HCT116 (cell line): ENCODE measurements around the gene UNC80. TPM values are rescaled to one million over a fixed set of nuclear protein-coding genes. Genes with fewer than 3 reads are reported as not detected.

ENCODE experiments used
- ATAC-seq: fragments of 200-7000 bp; cut with Tn5 transposase; 2 replicates; pipeline ENCODE4 v1.9.1; 2020; ENCODE audit warnings: mild to moderate bottlenecking, moderate library complexity
- BruUV-seq: library from RNA; stranded (reverse); fragments of 400-500 nt; replicated peaks from 2 replicates; lab custom pipeline; 2021; lab: Mats Ljungman, UMichigan
- CTCF ChIA-PET: fragments of 300-600 bp; sonication (Branson Sonifier 250); formaldehyde crosslinking; loops from one replicate; lab custom pipeline; 2021; ENCODE audit warnings: antibody characterized with exemption; lab: Charles Lee
- POLR2A ChIA-PET: fragments of 300-600, 350-600 bp; sonication (Branson Sonifier 250); formaldehyde crosslinking; loops from one replicate; lab custom pipeline; 2021; ENCODE audit warnings: antibody characterized with exemption; lab: Charles Lee
- RAD21 ChIA-PET, 2 experiments: fragments of 300-600 bp; sonication (Branson Sonifier 250); formaldehyde crosslinking; loops; one replicate each; lab custom pipeline; 2023; ENCODE audit warnings: low total read pairs in 2 of 2; ENCODE audit not compliant: uncharacterized antibody in 2 of 2, unreplicated experiment in 2 of 2, low non-redundant PET in 1 of 2; lab: Charles Lee
- DNase-seq: peaks from one replicate; pipeline ENCODE4 v3.0.0-alpha.2; 2010; ENCODE audit warnings: low read depth, low spot score
- H2AFZ ChIP-seq: fragments of 200-600 bp; shearing (Covaris generic), sonication (generic); 2 replicates; pipeline ENCODE4 v1.6.1; 2017; ENCODE audit warnings: low read depth, mixed run types, mixed read lengths, antibody characterized with exemption, low read length; ENCODE audit not compliant: poor library complexity, severe bottlenecking
- H3K27ac ChIP-seq: 2 replicates; pipeline ENCODE4 v1.5.1; 2012; ENCODE audit warnings: low read depth, low read length
- H3K27me3 ChIP-seq: fragments of 200-600 bp; sonication (generic); 2 replicates; pipeline ENCODE4 v1.6.1; 2016; ENCODE audit warnings: mixed run types, low read length, mixed read lengths; ENCODE audit not compliant: insufficient read depth
- H3K36me3 ChIP-seq, 2 experiments: fragments of 200-500 bp in 1 of 2; fragments of 200-600 bp in 1 of 2; sonication (Bioruptor generic) in 1 of 2; sonication (generic) in 1 of 2; 2 replicates each; pipeline versions ENCODE4 v1.5.1 to v1.6.1; 2014 to 2016; ENCODE audit warnings: low read length in 2 of 2, inconsistent platforms in 1 of 2, mixed read lengths in 1 of 2, mixed run types in 1 of 2; ENCODE audit not compliant: insufficient read depth in 2 of 2, control insufficient read depth in 1 of 2
- H3K4me1 ChIP-seq, 2 experiments: fragments of 200-600 bp in 1 of 2; sonication (generic) in 1 of 2; 2 replicates each; pipeline versions ENCODE4 v1.5.1 to v1.6.1; 2012 to 2017; ENCODE audit warnings: low read length in 2 of 2, inconsistent platforms in 1 of 2, mild to moderate bottlenecking in 1 of 2, mixed read lengths in 1 of 2, mixed run types in 1 of 2, moderate library complexity in 1 of 2; ENCODE audit not compliant: insufficient read depth in 2 of 2, control insufficient read depth in 1 of 2
- H3K4me2 ChIP-seq: fragments of 200-600 bp; sonication (generic); 2 replicates; pipeline ENCODE4 v1.6.1; 2017; ENCODE audit warnings: mixed run types, low read length, mixed read lengths
- H3K4me3 ChIP-seq, 2 experiments: fragments of 200-600 bp in 1 of 2; sonication (generic) in 1 of 2; replicated peaks in 1 of 2; 2 replicates each; pipeline ENCODE4 v1.5.1; 2011 to 2016; ENCODE audit warnings: low read length in 2 of 2, control low read depth in 1 of 2, low read depth in 1 of 2, mild to moderate bottlenecking in 1 of 2, mixed read lengths in 1 of 2, mixed run types in 1 of 2
- H3K79me2 ChIP-seq: fragments of 200-600 bp; sonication (generic); 2 replicates; pipeline ENCODE4 v1.6.1; 2017; ENCODE audit warnings: mild to moderate bottlenecking, mixed run types, low read length, moderate library complexity, mixed read lengths; ENCODE audit not compliant: insufficient read depth
- H3K9ac ChIP-seq: fragments of 200-600 bp; sonication (generic); 2 replicates; pipeline ENCODE4 v1.6.1; 2016; ENCODE audit warnings: low read length, mixed read lengths
- H3K9me2 ChIP-seq: fragments of 200-600 bp; sonication (generic), shearing (Covaris generic); 2 replicates; pipeline ENCODE4 v1.6.1; 2017; ENCODE audit warnings: mixed run types, mild to moderate bottlenecking, moderate library complexity; ENCODE audit not compliant: insufficient read depth
- H3K9me3 ChIP-seq, 2 experiments: fragments of 200-500 bp in 1 of 2; fragments of 200-600 bp in 1 of 2; sonication (Bioruptor generic) in 1 of 2; sonication (generic) in 1 of 2; 2 replicates each; pipeline ENCODE4 v1.6.1; 2014 to 2017; ENCODE audit warnings: low read length in 2 of 2, mixed read lengths in 2 of 2, inconsistent platforms in 1 of 2, low read depth in 1 of 2, mild to moderate bottlenecking in 1 of 2, mixed run types in 1 of 2, moderate library complexity in 1 of 2; ENCODE audit not compliant: control insufficient read depth in 1 of 2, insufficient read depth in 1 of 2
- H4K20me1 ChIP-seq: fragments of 200-600 bp; sonication (generic), shearing (Covaris generic); 2 replicates; pipeline ENCODE4 v1.6.1; 2017; ENCODE audit warnings: mixed run types, mild to moderate bottlenecking, moderate library complexity; ENCODE audit not compliant: insufficient read depth
- EGR1 ChIP-seq: IDR thresholded peaks from 2 replicates; pipeline ENCODE4 v1.6.1; 2012; ENCODE audit warnings: low read depth
- POLR2A ChIP-seq: IDR thresholded peaks from 2 replicates; pipeline ENCODE4 v1.7.0; 2011; ENCODE audit warnings: borderline replicate concordance; ENCODE audit not compliant: insufficient read depth, insufficient read length; ENCODE audit errors: extremely low read depth
- ZNF274 ChIP-seq: fragments of 200-500 bp; sonication (Bioruptor generic); IDR thresholded peaks from 2 replicates; pipeline ENCODE4 v1.6.1; 2014; ENCODE audit warnings: mild to moderate bottlenecking, low read depth, low read length, inconsistent platforms
- intact Hi-C: fragments of 100-400 bp; cut with micrococcal nuclease; formaldehyde crosslinking; loops from 2 replicates; pipeline ENCODE4 v1.10.0; 2022
- total RNA-seq: library from RNA; stranded (reverse); gene quantifications from one replicate; pipeline ENCODE4 v1.2.1, GENCODE V29; 2021; ENCODE audit not compliant: unreplicated experiment
- TF ChIP-seq, protein P1 (sequence below), 3 experiments: fragments of 200-600 bp in 1 of 3; sonication (generic) in 1 of 3; IDR thresholded peaks in 2 of 3; conservative IDR thresholded peaks in 1 of 3; 2 replicates each; pipeline ENCODE4 v1.5.1; 2012 to 2017; ENCODE audit warnings: low read depth in 2 of 3, low read length in 2 of 3, antibody characterized with exemption in 1 of 3, borderline replicate concordance in 1 of 3, control low read depth in 1 of 3, mild to moderate bottlenecking in 1 of 3, mixed read lengths in 1 of 3, mixed run types in 1 of 3, moderate library complexity in 1 of 3; ENCODE audit not compliant: insufficient read depth in 1 of 3
- TF ChIP-seq, protein P2 (sequence below): IDR thresholded peaks from 2 replicates; pipeline ENCODE4 v1.6.1; 2012
- TF ChIP-seq, protein P3 (sequence below): IDR thresholded peaks from 2 replicates; pipeline ENCODE4 v1.6.1; 2011; ENCODE audit warnings: mild to moderate bottlenecking, low read length, moderate library complexity; ENCODE audit not compliant: insufficient replicate concordance; ENCODE audit errors: extremely low read depth

Gene UNC80
- total RNA-seq, 1 experiment from 2014 or later, result not detected

DNA sequence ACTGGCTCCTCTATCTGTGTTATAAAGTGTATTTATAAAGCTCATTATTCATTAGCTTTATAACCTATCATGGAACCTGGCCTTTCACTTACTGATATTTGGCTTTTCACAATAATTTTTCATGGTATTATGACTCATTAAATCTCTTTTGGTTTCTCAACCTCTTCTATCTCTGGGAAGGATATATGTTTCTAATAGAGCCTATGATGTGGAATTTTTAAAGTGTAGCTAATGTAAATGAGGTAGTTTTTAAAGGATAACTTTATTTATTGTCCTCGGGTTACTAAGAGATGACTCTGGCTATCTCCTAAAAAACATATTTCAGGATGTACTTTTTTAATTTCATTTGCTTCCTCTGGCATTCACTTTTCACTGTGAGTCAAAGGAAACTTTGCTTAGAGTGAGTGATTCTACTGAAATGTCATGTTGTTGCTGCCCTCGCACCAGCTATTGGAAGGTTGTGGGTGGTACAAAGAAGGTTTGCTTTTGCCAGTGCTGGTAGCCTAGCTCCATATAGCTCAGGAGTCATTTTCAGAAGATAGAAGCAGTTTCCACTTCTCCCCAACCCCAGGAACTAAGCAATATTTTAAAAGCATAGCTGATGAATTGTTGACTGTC lies 145.6 kb downstream of the UNC80 start:
- H3K27me3 ChIP-seq, result no peaks in the 10 kb centered on the region
- ChIA-PET POLR2A (no interaction called here), RAD21 (no interaction called here), CTCF (no interaction called here)
- DNase-seq (no peak), ATAC-seq (no peak)
- no peaks in the 10 kb centered on the region for H3K9me3 ChIP-seq
- H3K4me2 ChIP-seq, result no peak overlapping the region
- no TSS peak for BruUV-seq
- no peak overlapping the region for H3K4me3 ChIP-seq
- no peaks in the 10 kb centered on the region for H3K36me3 ChIP-seq
- TF ChIP-seq, protein P1, sequence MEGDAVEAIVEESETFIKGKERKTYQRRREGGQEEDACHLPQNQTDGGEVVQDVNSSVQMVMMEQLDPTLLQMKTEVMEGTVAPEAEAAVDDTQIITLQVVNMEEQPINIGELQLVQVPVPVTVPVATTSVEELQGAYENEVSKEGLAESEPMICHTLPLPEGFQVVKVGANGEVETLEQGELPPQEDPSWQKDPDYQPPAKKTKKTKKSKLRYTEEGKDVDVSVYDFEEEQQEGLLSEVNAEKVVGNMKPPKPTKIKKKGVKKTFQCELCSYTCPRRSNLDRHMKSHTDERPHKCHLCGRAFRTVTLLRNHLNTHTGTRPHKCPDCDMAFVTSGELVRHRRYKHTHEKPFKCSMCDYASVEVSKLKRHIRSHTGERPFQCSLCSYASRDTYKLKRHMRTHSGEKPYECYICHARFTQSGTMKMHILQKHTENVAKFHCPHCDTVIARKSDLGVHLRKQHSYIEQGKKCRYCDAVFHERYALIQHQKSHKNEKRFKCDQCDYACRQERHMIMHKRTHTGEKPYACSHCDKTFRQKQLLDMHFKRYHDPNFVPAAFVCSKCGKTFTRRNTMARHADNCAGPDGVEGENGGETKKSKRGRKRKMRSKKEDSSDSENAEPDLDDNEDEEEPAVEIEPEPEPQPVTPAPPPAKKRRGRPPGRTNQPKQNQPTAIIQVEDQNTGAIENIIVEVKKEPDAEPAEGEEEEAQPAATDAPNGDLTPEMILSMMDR (IDR thresholded peaks at IDR 0.05 in 2 of 3, conservative IDR thresholded peaks at IDR 0.05 in 1 of 3; ENCODE audit: borderline replicate concordance in 1 of 3, insufficient read depth in 1 of 3, low read depth in 2 of 3, low read length in 2 of 3), result no peak
- TF ChIP-seq ZNF274, result no peak
- TF ChIP-seq, protein P2, sequence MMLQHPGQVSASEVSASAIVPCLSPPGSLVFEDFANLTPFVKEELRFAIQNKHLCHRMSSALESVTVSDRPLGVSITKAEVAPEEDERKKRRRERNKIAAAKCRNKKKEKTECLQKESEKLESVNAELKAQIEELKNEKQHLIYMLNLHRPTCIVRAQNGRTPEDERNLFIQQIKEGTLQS, result no peak
- TF ChIP-seq, protein P3, sequence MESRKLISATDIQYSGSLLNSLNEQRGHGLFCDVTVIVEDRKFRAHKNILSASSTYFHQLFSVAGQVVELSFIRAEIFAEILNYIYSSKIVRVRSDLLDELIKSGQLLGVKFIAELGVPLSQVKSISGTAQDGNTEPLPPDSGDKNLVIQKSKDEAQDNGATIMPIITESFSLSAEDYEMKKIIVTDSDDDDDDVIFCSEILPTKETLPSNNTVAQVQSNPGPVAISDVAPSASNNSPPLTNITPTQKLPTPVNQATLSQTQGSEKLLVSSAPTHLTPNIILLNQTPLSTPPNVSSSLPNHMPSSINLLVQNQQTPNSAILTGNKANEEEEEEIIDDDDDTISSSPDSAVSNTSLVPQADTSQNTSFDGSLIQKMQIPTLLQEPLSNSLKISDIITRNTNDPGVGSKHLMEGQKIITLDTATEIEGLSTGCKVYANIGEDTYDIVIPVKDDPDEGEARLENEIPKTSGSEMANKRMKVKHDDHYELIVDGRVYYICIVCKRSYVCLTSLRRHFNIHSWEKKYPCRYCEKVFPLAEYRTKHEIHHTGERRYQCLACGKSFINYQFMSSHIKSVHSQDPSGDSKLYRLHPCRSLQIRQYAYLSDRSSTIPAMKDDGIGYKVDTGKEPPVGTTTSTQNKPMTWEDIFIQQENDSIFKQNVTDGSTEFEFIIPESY, result no peak
- no peak for TF ChIP-seq POLR2A
- no peak for TF ChIP-seq EGR1
- no peaks in the 10 kb centered on the region for H3K9me2 ChIP-seq
- no peaks in the 10 kb centered on the region for H3K4me1 ChIP-seq
- no peaks in the 10 kb centered on the region for H4K20me1 ChIP-seq
- no peak overlapping the region for H3K9ac ChIP-seq
- no peak overlapping the region for H3K27ac ChIP-seq
- intact Hi-C loops, result no loop called here
- no peak overlapping the region for H2AFZ ChIP-seq
- no peaks in the 10 kb centered on the region for H3K79me2 ChIP-seq
